Neural progenitor cell (in vitro differentiated cells): ENCODE results near the gene STX1B.

Experiments used
- CTCF ChIP-seq: fragments of 200-600 bp; sonication (generic); IDR thresholded peaks from 2 replicates; pipeline ENCODE4 v1.5.1; 2017; ENCODE audit warnings: antibody characterized with exemption, mild to moderate bottlenecking
- EZH2 ChIP-seq: fragments of 200-600 bp; sonication (generic); IDR thresholded peaks from 2 replicates; pipeline ENCODE4 v1.6.1; 2017; ENCODE audit warnings: antibody characterized with exemption, mild to moderate bottlenecking, moderate library complexity
- EZH2phosphoT487 ChIP-seq: fragments of 200-600 bp; sonication (generic); IDR thresholded peaks from 2 replicates; pipeline ENCODE4 v1.6.1; 2017; ENCODE audit warnings: antibody characterized with exemption

- TF ChIP-seq CTCF (no peak), EZH2 (no peak), EZH2phosphoT487 (no peak)
These were observed 6.7 kb downstream of the STX1B start for GRCh38 chr16:31003744-31004143.
